Kasumi-1 (cell line): ENCODE data around the gene DIO3.
A peak's percentile ranks its signal among the peaks of the same experiment; 100 is the strongest.

ENCODE experiments used
- DNase-seq, 2 experiments: peaks; one replicate each; lab custom pipeline; 2025; lab: John Stamatoyannopoulos, UW

Gene DIO3

GRCh38 chr14:101561145-101561896, at the start of gene DIO3:
DIO3 (plus strand) TSS chr14:101561495.
- DNase-seq = no peak

DNA sequence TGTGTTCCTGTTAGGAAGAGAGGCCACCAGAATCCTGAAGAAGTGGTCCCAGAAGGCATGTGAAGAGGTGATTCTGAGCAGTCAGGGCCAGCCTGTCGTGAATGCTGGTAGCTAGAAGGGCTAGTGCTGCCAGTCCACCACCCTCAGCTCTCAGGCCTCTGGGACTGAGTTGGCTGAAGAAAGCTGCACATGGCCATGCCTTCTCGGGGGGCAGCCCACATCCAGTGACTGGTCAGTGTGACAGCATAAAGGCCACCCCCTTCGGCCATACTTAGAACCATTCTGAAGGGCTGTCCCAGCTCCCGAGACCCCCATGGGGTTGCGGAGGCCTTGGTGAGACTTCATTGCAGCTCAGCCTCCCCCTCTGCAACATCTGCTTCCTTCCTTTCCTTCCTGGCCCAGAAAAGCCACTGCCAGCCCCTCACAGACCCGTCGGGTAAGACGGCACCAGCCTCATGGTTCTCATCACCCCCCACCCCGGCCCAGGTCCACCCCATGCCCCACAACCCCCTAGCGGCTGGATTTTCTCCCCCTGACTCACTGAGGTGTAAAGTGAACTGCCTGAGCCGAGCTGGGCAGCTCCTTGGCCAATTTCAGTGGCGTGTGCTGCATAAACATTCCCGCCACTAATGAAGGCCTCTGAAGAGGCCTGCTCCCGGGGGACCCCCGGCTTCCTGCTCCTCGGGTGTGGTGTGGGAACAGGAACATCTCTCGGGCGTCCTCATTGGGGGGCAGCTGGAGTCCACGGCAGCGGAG, 49.5 kb upstream of the DIO3 start:
- peak in 1 of 2 experiments; percentile 4 for DNase-seq

DNA sequence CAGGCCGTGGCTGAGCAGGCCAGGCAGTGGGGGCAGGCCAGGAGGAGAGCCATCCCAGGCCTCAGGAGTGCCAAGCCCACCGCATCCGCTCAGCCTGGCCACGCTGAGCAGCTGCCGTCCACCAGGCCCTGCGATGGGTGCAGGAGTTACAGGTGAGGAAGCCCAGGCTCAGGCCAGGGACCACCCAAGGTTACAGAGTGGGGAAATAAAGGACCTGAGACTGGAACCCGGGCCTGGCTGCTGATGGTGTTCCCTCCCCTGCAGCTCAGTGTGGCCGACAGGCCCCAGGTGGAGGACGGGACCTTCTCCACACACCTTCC, 49.0 kb upstream of the DIO3 start:
- no peak for DNase-seq

DNA sequence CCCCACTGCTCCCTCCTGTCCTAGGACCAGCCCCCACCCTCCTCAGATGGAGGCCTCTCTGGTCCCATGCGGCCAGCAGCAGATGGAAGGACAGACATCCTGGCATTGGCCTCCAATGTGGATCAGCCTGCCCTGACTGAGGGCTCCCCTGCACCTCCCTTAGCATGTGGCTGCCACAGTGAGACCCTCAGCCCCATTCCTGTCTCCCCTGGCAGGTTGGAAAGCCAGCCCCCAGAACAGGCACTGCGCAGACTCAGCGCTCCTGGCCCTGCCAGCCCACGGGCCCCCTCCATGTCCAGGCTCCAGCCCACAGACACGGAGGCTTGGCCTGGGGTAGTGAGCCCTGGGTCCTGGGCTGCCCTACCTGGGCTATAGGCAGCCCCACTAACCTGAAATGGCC, 47.2 kb upstream of the DIO3 start:
- no peak for DNase-seq

DNA sequence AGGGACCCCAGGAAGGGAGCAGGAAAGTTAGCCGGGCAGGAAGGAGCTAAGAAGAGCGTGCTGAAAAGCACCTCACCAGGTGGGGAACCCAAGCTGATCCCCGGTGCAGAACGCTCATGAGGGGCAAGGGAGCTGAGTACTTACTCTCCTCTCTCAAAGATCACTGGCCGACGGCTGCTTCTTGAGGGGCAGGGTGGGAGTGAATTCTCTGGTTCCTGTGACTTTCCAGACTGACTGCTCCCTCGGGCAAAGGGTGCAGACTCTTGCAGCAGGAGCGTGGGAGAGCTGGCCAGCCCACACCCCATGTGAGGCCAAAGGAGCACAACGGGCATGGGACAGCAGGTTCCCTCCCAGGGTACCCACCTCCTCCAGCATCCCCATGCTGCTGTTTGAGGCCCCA, 44.9 kb upstream of the DIO3 start:
- DNase-seq = no peak

- no peak for DNase-seq
Observed at GRCh38 chr14:101518611-101519473, 42.5 kb upstream of the DIO3 start.

GRCh38 chr14:101520621-101521472, 40.4 kb upstream of the DIO3 start:
- DNase-seq = no peak

- DNase-seq = no peak
Observed at GRCh38 chr14:101521473-101521915, 39.8 kb upstream of the DIO3 start.

- no peak for DNase-seq
Observed at GRCh38 chr14:101521978-101522377, 39.3 kb upstream of the DIO3 start.

- no peak for DNase-seq
Observed at GRCh38 chr14:101525640-101526527, 35.4 kb upstream of the DIO3 start.

DNA sequence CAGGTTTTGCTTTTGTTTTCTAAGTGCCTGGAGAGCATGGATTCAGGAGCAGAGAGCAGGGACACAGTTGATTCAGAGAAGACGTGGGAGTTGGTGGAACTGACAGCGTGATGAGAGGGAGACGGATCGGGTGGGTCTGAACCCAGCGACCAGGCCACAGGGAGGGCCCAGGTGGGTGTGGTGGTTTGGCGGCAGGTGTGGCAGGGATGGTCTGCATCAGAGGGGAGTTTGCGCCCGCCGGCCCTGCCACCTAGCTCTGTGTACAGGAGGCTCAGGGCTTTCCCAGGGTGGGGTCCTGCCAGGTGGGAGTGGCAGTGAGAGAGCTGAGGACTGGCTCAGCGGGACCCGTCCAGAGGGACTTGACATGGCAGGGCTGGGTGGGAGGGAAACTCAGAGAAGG, 33.3 kb upstream of the DIO3 start:
- DNase-seq = no peak

- no peak for DNase-seq
Observed at GRCh38 chr14:101529079-101529478, 32.2 kb upstream of the DIO3 start.

DNA sequence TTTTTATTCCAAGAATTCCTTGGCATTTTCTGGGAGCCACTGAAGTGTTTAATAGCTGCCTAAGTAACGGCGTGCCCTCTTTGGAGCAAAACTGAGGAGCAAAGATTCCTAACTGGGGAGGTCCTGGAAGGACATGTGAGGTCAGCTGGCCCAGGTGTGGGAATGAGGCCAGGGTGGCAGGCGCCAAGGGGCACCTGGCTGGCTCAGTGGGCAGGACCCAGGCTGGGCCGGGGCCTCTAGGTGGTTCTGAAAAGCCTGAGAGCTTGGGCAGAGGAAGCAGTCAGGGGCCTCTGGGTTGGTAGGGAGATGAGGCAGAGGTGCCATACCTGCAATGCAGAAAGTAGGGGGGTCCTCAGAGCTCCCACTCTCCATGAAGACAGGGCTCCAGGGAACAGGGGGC, 27.1 kb upstream of the DIO3 start:
- DNase-seq = no peak

GRCh38 chr14:101535232-101535631, 26.1 kb upstream of the DIO3 start:
- peak; percentile 9 to 17 for DNase-seq

DNA sequence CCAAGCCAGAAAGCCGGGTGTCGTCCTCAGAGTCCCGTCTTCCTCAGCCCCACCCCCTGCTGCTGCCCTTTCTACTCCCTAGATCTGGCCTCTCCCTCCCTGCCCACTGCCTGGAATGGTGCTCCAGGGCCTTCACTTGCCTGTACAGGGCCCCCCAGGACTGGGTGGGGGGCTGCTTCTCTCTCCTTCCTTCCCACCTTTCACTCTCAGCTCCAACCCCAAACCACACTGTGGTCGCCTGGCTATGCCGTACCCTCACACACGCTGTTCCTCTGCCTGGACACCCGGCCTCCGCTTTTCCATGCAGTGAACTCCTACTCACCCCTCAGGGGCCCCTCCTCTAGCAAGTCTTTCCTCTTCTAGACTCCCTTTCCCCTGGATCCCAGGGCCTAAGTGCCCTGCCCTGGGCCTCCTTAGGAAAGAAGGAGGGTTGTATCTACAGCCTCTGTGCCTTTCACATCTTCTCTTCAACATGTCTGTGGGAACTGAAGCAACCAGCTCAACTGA, 25.5 kb upstream of the DIO3 start:
- DNase-seq = no peak

DNA sequence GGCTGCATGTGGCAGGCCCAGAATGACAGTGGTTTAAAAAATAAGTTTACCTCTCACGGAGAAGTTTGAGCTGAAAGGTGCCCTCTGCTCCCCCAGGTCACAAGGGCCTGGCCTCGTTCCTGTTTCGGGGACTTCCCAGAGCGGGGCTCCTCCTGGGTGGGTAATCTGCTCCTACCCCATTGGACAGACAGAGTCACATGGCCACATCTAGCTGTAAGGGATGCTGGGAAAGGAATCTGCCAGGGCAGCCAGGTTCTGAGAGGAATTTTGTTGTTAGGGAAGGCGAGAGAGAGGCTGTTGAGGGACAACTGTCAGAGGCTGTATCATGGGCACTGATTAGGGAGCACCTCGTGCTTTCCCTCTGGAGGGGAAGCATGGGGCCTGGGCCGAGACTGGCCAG, 24.0 kb upstream of the DIO3 start:
- DNase-seq = no peak

- no peak for DNase-seq
Observed at GRCh38 chr14:101538878-101539277, 22.4 kb upstream of the DIO3 start.

- DNase-seq = no peak
Observed at GRCh38 chr14:101539880-101540279, 21.4 kb upstream of the DIO3 start.

- no peak for DNase-seq
Observed at GRCh38 chr14:101540481-101541462, 20.5 kb upstream of the DIO3 start.
